ENCODE data around the gene PDPK1.
"Not testable (repeated sequence)": the region's sequence is repeated elsewhere in the genome, so short reads cannot be mapped to it uniquely, and the experiment has no call there.

GRCh38 chr16:2543771-2544170 lies 6.0 kb downstream of the PDPK1 start:
- TF ChIP-seq POLR2A (IDR thresholded peaks at IDR 0.05); CTCF (IDR thresholded peaks at IDR 0.05 in 4 of 5, conservative IDR thresholded peaks at IDR 0.05 in 1 of 5): not testable (repeated sequence)

Data from gastrocnemius medialis (tissue), 4 donors.